H9 (cell line): ENCODE results near the gene NLRX1. TPM values are rescaled to one million over a fixed set of nuclear protein-coding genes. Genes with fewer than 3 reads are reported as not detected.

ENCODE experiments used
- DNase-seq: peaks from one replicate; pipeline ENCODE4 v3.0.0-alpha.2; 2017
- H2AFZ ChIP-seq: one replicate; pipeline ENCODE4 v1.6.1; 2013; ENCODE audit warnings: mild to moderate bottlenecking, low read length, control low read depth, moderate library complexity
- H2AK5ac ChIP-seq: 2 replicates; pipeline ENCODE4 v1.6.1; 2013; ENCODE audit warnings: low read length, control low read depth, mixed read lengths; ENCODE audit not compliant: insufficient read length
- H2BK120ac ChIP-seq: one replicate; pipeline ENCODE4 v1.6.1; 2013; ENCODE audit warnings: low read depth, mild to moderate bottlenecking, low read length, control low read depth, inconsistent platforms; ENCODE audit not compliant: poor library complexity, severe bottlenecking
- H2BK12ac ChIP-seq: 2 replicates; pipeline ENCODE4 v1.6.1; 2013; ENCODE audit warnings: low read length, control low read depth, mixed read lengths, low read depth; ENCODE audit not compliant: insufficient read length
- H2BK15ac ChIP-seq: 2 replicates; pipeline ENCODE4 v1.6.1; 2013; ENCODE audit warnings: low read depth, low read length, control low read depth
- H2BK20ac ChIP-seq: one replicate; pipeline ENCODE4 v1.6.1; 2013; ENCODE audit warnings: low read depth, mild to moderate bottlenecking, low read length, control low read depth, inconsistent platforms; ENCODE audit not compliant: poor library complexity, severe bottlenecking
- H2BK5ac ChIP-seq: 2 replicates; pipeline ENCODE4 v1.6.1; 2013; ENCODE audit warnings: low read length, control low read depth, mixed read lengths; ENCODE audit not compliant: insufficient read length
- H3K14ac ChIP-seq: 2 replicates; pipeline ENCODE4 v1.6.1; 2013; ENCODE audit warnings: low read length, control low read depth; ENCODE audit not compliant: insufficient read depth
- H3K18ac ChIP-seq: 2 replicates; pipeline ENCODE4 v1.6.1; 2013; ENCODE audit warnings: low read depth, mild to moderate bottlenecking, mixed read lengths, low read length, control low read depth; ENCODE audit not compliant: insufficient read length
- H3K23ac ChIP-seq: 2 replicates; pipeline ENCODE4 v1.6.1; 2013; ENCODE audit warnings: low read length, control low read depth, mixed read lengths, low read depth; ENCODE audit not compliant: insufficient read length
- H3K23me2 ChIP-seq: 2 replicates; pipeline ENCODE4 v1.6.1; 2013; ENCODE audit warnings: low read depth, mild to moderate bottlenecking, mixed read lengths, low read length, control low read depth; ENCODE audit not compliant: insufficient read length, poor library complexity, severe bottlenecking
- H3K27ac ChIP-seq: 2 replicates; pipeline ENCODE4 v1.5.1; 2013; ENCODE audit warnings: low read length, control low read depth, mixed read lengths, low read depth; ENCODE audit not compliant: insufficient read length
- H3K27me3 ChIP-seq: 2 replicates; pipeline ENCODE4 v1.6.1; 2013; ENCODE audit warnings: low read length, control low read depth, inconsistent platforms; ENCODE audit not compliant: insufficient read depth
- H3K4ac ChIP-seq: 2 replicates; pipeline ENCODE4 v1.6.1; 2013; ENCODE audit warnings: low read depth, mild to moderate bottlenecking, control low read depth, inconsistent platforms, low read length, moderate library complexity
- H3K4me1 ChIP-seq: 2 replicates; pipeline ENCODE4 v1.6.1; 2013; ENCODE audit warnings: low read length, control low read depth, inconsistent platforms; ENCODE audit not compliant: insufficient read depth
- H3K4me2 ChIP-seq: 2 replicates; pipeline ENCODE4 v1.6.1; 2013; ENCODE audit warnings: low read length, control low read depth, mixed read lengths; ENCODE audit not compliant: insufficient read length, insufficient read depth
- H3K56ac ChIP-seq: 2 replicates; pipeline ENCODE4 v1.6.1; 2013; ENCODE audit warnings: low read depth, mild to moderate bottlenecking, mixed read lengths, low read length, control low read depth; ENCODE audit not compliant: insufficient read length
- H3K79me1 ChIP-seq: 2 replicates; pipeline ENCODE4 v1.6.1; 2013; ENCODE audit warnings: low read depth, mild to moderate bottlenecking, moderate library complexity, low read length, control low read depth, inconsistent platforms; ENCODE audit not compliant: insufficient read depth, poor library complexity, severe bottlenecking
- H3K79me2 ChIP-seq: 2 replicates; pipeline ENCODE4 v1.6.1; 2013; ENCODE audit warnings: low read length, control low read depth, inconsistent platforms; ENCODE audit not compliant: insufficient read depth
- H3K9ac ChIP-seq: 2 replicates; pipeline ENCODE4 v1.6.1; 2013; ENCODE audit warnings: low read length, control low read depth, mixed read lengths; ENCODE audit not compliant: insufficient read length; ENCODE audit errors: extremely low read depth
- H3K9me3 ChIP-seq: one replicate; pipeline ENCODE4 v1.6.1; 2013; ENCODE audit warnings: low read depth, low read length, inconsistent platforms; ENCODE audit not compliant: control insufficient read depth
- H3T11ph ChIP-seq: one replicate; pipeline ENCODE4 v1.6.1; 2013; ENCODE audit warnings: mild to moderate bottlenecking, low read length, control low read depth, inconsistent platforms
- H4K20me1 ChIP-seq: one replicate; pipeline ENCODE4 v1.6.1; 2013; ENCODE audit not compliant: control insufficient read depth, insufficient read length, insufficient read depth
- H4K5ac ChIP-seq: 2 replicates; pipeline ENCODE4 v1.6.1; 2013; ENCODE audit warnings: low read depth, mild to moderate bottlenecking, mixed read lengths, low read length, control low read depth; ENCODE audit not compliant: insufficient read length
- H4K8ac ChIP-seq: replicated peaks from 2 replicates; pipeline ENCODE4 v1.6.1; 2013; ENCODE audit warnings: low read length, control low read depth, mixed read lengths, low read depth; ENCODE audit not compliant: insufficient read length
- H4K91ac ChIP-seq: 2 replicates; pipeline ENCODE4 v1.6.1; 2013; ENCODE audit warnings: low read depth, mild to moderate bottlenecking, moderate library complexity, mixed read lengths, low read length, control low read depth; ENCODE audit not compliant: insufficient read length
- H3K27ac Mint-ChIP-seq, 3 experiments: 2 replicates in 2 of 3; 3 replicates in 1 of 3; pipeline ENCODE4 v1.8.0; 2020 to 2021; ENCODE audit warnings: mixed read lengths in 3 of 3, mild to moderate bottlenecking in 1 of 3, moderate library complexity in 1 of 3
- H3K27me3 Mint-ChIP-seq: 2 replicates; pipeline ENCODE4 v1.8.0; 2021; ENCODE audit warnings: low read depth, mild to moderate bottlenecking, moderate library complexity, mixed read lengths
- H3K36me3 Mint-ChIP-seq, 3 experiments: 2 replicates in 2 of 3; 3 replicates in 1 of 3; pipeline ENCODE4 v1.8.0; 2020 to 2021; ENCODE audit warnings: low read depth in 3 of 3, mixed read lengths in 3 of 3; ENCODE audit not compliant: insufficient read depth in 1 of 3
- H3K4me1 Mint-ChIP-seq, 2 experiments: 2 replicates each; pipeline ENCODE4 v1.8.0; 2020; ENCODE audit warnings: mixed read lengths in 2 of 2
- H3K4me3 Mint-ChIP-seq, 2 experiments: 2 replicates in 1 of 2; 3 replicates in 1 of 2; pipeline ENCODE4 v1.8.0; 2020 to 2021; ENCODE audit warnings: mild to moderate bottlenecking in 2 of 2, mixed read lengths in 2 of 2, moderate library complexity in 1 of 2
- H3K9me3 Mint-ChIP-seq, 2 experiments: 2 replicates in 1 of 2; 3 replicates in 1 of 2; pipeline ENCODE4 v1.8.0; 2020; ENCODE audit warnings: mild to moderate bottlenecking in 2 of 2, mixed read lengths in 2 of 2, moderate library complexity in 1 of 2
- CTCF ChIP-seq: fragments of 200-600 bp; sonication (generic); conservative IDR thresholded peaks from 3 replicates; pipeline ENCODE4 v1.8.0; 2021; ENCODE audit warnings: antibody characterized with exemption, mild to moderate bottlenecking
- WGBS: extraction: QIAGEN DNeasy Blood & Tissue Kit; methylation state at CpG from one replicate; pipeline ENCODE4 v1.1.7; 2013; ENCODE audit warnings: missing lambda C conversion rate, low lambda C conversion rate, mixed read lengths; ENCODE audit not compliant: insufficient read length; ENCODE audit errors: extremely low coverage; 5-methylcytosine and 5-hydroxymethylcytosine counted together
- total RNA-seq: library from RNA; stranded (reverse); gene quantifications from 2 replicates; pipeline ENCODE4 v1.2.1, GENCODE V29; 2021

Gene NLRX1
- total RNA-seq, 1 experiment from 2014 or later = 18.2 TPM

GRCh38 chr11:119192111-119192510 is 23.6 kb downstream of the NLRX1 start:
- no peaks in the 10 kb centered on the region for H3K27me3 ChIP-seq
- no peak for TF ChIP-seq CTCF
- no peak overlapping the region for H3K56ac ChIP-seq
- peaks cover 2% of the 10 kb centered on the region; the same call in 1 of the 2 replicates for H3K4me1 ChIP-seq
- H4K8ac ChIP-seq = no peak overlapping the region
- Mint-ChIP-seq H3K36me3 (no peaks in the 10 kb centered on the region; a peak in 1 of 7 replicates), H3K27ac (no peak overlapping the region), H3K4me1 (peaks cover 17 to 28% of the 10 kb centered on the region in 2 experiments), H3K9me3 (no peaks in the 10 kb centered on the region; a peak in 1 of 5 replicates), H3K4me3 (no peak overlapping the region), H3K27me3 (no peaks in the 10 kb centered on the region; the same call in none of the 2 replicates)
- H2BK120ac ChIP-seq = no peak overlapping the region
- H4K91ac ChIP-seq = no peak overlapping the region
- no peak overlapping the region for H2BK5ac ChIP-seq
- no peaks in the 10 kb centered on the region for H3K79me1 ChIP-seq
- H3K4me2 ChIP-seq = no peak overlapping the region
- no peak overlapping the region for H3K9ac ChIP-seq
- no CpG with 5 or more reads among the region's 3 CpGs for WGBS
- no peak overlapping the region for H3K14ac ChIP-seq
- H3K4ac ChIP-seq = no peak overlapping the region
- H4K20me1 ChIP-seq = no peaks in the 10 kb centered on the region
- no peak overlapping the region for H2BK20ac ChIP-seq
- no peak overlapping the region for H4K5ac ChIP-seq
- no peak overlapping the region for H3K23ac ChIP-seq
- no peaks in the 10 kb centered on the region for H3K9me3 ChIP-seq
- H3K18ac ChIP-seq = no peak overlapping the region
- H3T11ph ChIP-seq = no peak overlapping the region
- H3K23me2 ChIP-seq = no peaks in the 10 kb centered on the region
- H3K79me2 ChIP-seq = no peaks in the 10 kb centered on the region
- H2AK5ac ChIP-seq = no peak overlapping the region
- DNase-seq = no peak
- H2BK15ac ChIP-seq = no peak overlapping the region
- H2BK12ac ChIP-seq = no peak overlapping the region
- no peak overlapping the region for H3K27ac ChIP-seq
- no peak overlapping the region for H2AFZ ChIP-seq
